Measurements from ENCODE around the gene PROSER3. TPM values are rescaled to one million over a fixed set of nuclear protein-coding genes. Genes with fewer than 3 reads are reported as not detected.

Gene PROSER3
- total and polyA plus RNA-seq, 8 donors, result 19.0 to 22.2 (median 21.0) TPM

GRCh38 chr19:35760711-35761349, 2.9 kb downstream of the PROSER3 start:
- ATAC-seq (no peak), DNase-seq (no peak)
- Histone ChIP-seq H3K36me3 (peaks cover 0 to 39% of the 10 kb centered on the region in 2 donors), H3K4me1 (peaks cover 13 to 33% of the 10 kb centered on the region in 2 donors), H3K27ac (no peak overlapping the region), H3K9me3 (no peaks in the 10 kb centered on the region), H3K27me3 (peaks cover 0 to 12% of the 10 kb centered on the region in 2 donors), H3K4me3 (no peak overlapping the region)
- no peak for TF ChIP-seq CTCF (IDR thresholded peaks at IDR 0.05)
- intact Hi-C loops (cut with DNase I), result no loop called here

- no peaks in the 10 kb centered on the region for H3K9me3 ChIP-seq
Measured at GRCh38 chr19:35764432-35765315, 6.7 kb downstream of the PROSER3 start.

GRCh38 chr19:35766571-35767104, 8.7 kb downstream of the PROSER3 start:
- DNase-seq (no peak), ATAC-seq (no peak)
- H3K4me3 ChIP-seq, result no peak overlapping the region
- H3K9me3 ChIP-seq, result no peaks in the 10 kb centered on the region
- no peaks in the 10 kb centered on the region for H3K27me3 ChIP-seq
- no peak for TF ChIP-seq CTCF (IDR thresholded peaks at IDR 0.05)
- intact Hi-C loops (cut with DNase I), result no loop called here
- no peaks in the 10 kb centered on the region for H3K4me1 ChIP-seq
- peaks cover 0 to 59% of the 10 kb centered on the region in 2 donors for H3K36me3 ChIP-seq
- H3K27ac ChIP-seq, result no peak overlapping the region

More at GRCh38 chr19:35764432-35765315, 6.7 kb downstream of the PROSER3 start:
- TF ChIP-seq CTCF (IDR thresholded peaks at IDR 0.05), result no peak
- H3K27me3 ChIP-seq, result no peaks in the 10 kb centered on the region
- DNase-seq (no peak), ATAC-seq (no peak)
- H3K27ac ChIP-seq, result no peak overlapping the region
- no peak overlapping the region for H3K4me3 ChIP-seq
- peaks cover 0 to 59% of the 10 kb centered on the region in 2 donors for H3K36me3 ChIP-seq
- intact Hi-C loops (cut with DNase I), result no loop called here
- H3K4me1 ChIP-seq, result peaks cover 0 to 3% of the 10 kb centered on the region in 2 donors

- ATAC-seq (no peak), DNase-seq (peak in 1 of 4 donors; percentile 47)
- Histone ChIP-seq H3K36me3 (peaks cover 0 to 51% of the 10 kb centered on the region in 2 donors), H3K4me1 (no peaks in the 10 kb centered on the region), H3K27me3 (no peaks in the 10 kb centered on the region), H3K27ac (no peak overlapping the region), H3K4me3 (no peak overlapping the region), H3K9me3 (no peaks in the 10 kb centered on the region)
- intact Hi-C loops (cut with DNase I), result no loop called here
- no peak for TF ChIP-seq CTCF (IDR thresholded peaks at IDR 0.05)
Measured at GRCh38 chr19:35767288-35768081, 9.5 kb downstream of the PROSER3 start.
